ENCODE data around the gene CBX1. TPM values are rescaled to one million over a fixed set of nuclear protein-coding genes. Genes with fewer than 3 reads are reported as not detected.

Gene CBX1
- total and polyA plus RNA-seq, 7 donors: 26.6 to 69.6 (median 34.8) TPM

GRCh38 chr17:48122665-48123045 lies 21.4 kb upstream of the CBX1 start:
- H3K27ac ChIP-seq: no peak overlapping the region
- no peaks in the 10 kb centered on the region for H3K9me3 ChIP-seq
- H3K36me3 ChIP-seq (ENCODE audit: insufficient read depth in 1 of 2, low read depth in 1 of 2): peaks cover 20 to 88% of the 10 kb centered on the region in 2 donors
- intact Hi-C loops (cut with DNase I): loop anchor here in 1 of 2 donors (10.0 kb wide), 1 partner anchor 298 kb away; the partner anchor contains the start of gene OSBPL7
- no peak overlapping the region for H3K4me3 ChIP-seq
- H3K27me3 ChIP-seq (ENCODE audit: insufficient read depth in 3 of 3, low read length in 2 of 3): no peaks in the 10 kb centered on the region
- TF ChIP-seq CTCF (IDR thresholded peaks at IDR 0.05): no peak
- DNase-seq (no peak), ATAC-seq (no peak)
- H3K4me1 ChIP-seq: no peaks in the 10 kb centered on the region
- 84 to 88% (median 85%) methylated on average over 3 of the region's 3 CpGs for WGBS, 3 donors

GRCh38 chr17:48121923-48122664 lies 20.8 kb upstream of the CBX1 start:
- WGBS, 3 donors: 84 to 89% (median 89%) methylated on average over 9 of the region's 9 CpGs
- Histone ChIP-seq H3K4me3 (no peak overlapping the region), H3K9me3 (no peaks in the 10 kb centered on the region), H3K27me3 (ENCODE audit: insufficient read depth in 3 of 3, low read length in 2 of 3) (no peaks in the 10 kb centered on the region), H3K27ac (no peak overlapping the region), H3K36me3 (ENCODE audit: insufficient read depth in 1 of 2, low read depth in 1 of 2) (peaks cover 20 to 94% of the 10 kb centered on the region in 2 donors), H3K4me1 (no peaks in the 10 kb centered on the region)
- no peak for DNase-seq
- ATAC-seq: no peak
- no peak for TF ChIP-seq CTCF (IDR thresholded peaks at IDR 0.05)
- intact Hi-C loops (cut with DNase I): loop anchor here in 1 of 2 donors (10.0 kb wide), 1 partner anchor 297 kb away; the partner anchor contains the start of gene OSBPL7

GRCh38 chr17:48113201-48113676 lies 12.0 kb upstream of the CBX1 start:
- no peak for DNase-seq

GRCh38 chr17:48111937-48112241 lies 10.6 kb upstream of the CBX1 start:
- Histone ChIP-seq H3K9me3 (no peaks in the 10 kb centered on the region), H3K27ac (no peak overlapping the region), H3K4me3 (no peak overlapping the region), H3K36me3 (ENCODE audit: insufficient read depth in 1 of 2, low read depth in 1 of 2) (peaks cover 0 to 46% of the 10 kb centered on the region in 2 donors), H3K27me3 (ENCODE audit: insufficient read depth in 3 of 3, low read length in 2 of 3) (no peaks in the 10 kb centered on the region), H3K4me1 (peaks cover 18% of the 10 kb centered on the region)
- 71 to 80% (median 73%) methylated on average over 2 of the region's 2 CpGs for whole genome bisulfite sequencing, 3 donors
- intact Hi-C loops (cut with DNase I): no loop called here
- ATAC-seq: no peak
- DNase-seq: no peak
- TF ChIP-seq CTCF (IDR thresholded peaks at IDR 0.05): no peak

More at GRCh38 chr17:48113201-48113676, 12.0 kb upstream of the CBX1 start:
- Histone ChIP-seq H3K9me3 (no peaks in the 10 kb centered on the region), H3K36me3 (ENCODE audit: insufficient read depth in 1 of 2, low read depth in 1 of 2) (peaks cover 0 to 59% of the 10 kb centered on the region in 2 donors), H3K27ac (no peak overlapping the region), H3K4me1 (peaks cover 17% of the 10 kb centered on the region), H3K27me3 (ENCODE audit: insufficient read depth in 3 of 3, low read length in 2 of 3) (no peaks in the 10 kb centered on the region), H3K4me3 (no peak overlapping the region)
- no peak for TF ChIP-seq CTCF (IDR thresholded peaks at IDR 0.05)
- WGBS, 3 donors: 88 to 97% (median 91%) methylated on average over 5 of the region's 5 CpGs
- intact Hi-C loops (cut with DNase I): no loop called here
- no peak for ATAC-seq

All from psoas muscle (tissue), 8 donors.